Lung microvascular endothelial cell (primary cell): Measurements from ENCODE around the gene LSM4. TPM values are rescaled to one million over a fixed set of nuclear protein-coding genes. Genes with fewer than 3 reads are reported as not detected.

ENCODE experiments used
- DNase-seq, 2 donors: peaks; one replicate each; pipeline versions ENCODE4 v3.0.0 to v3.0.0-alpha.2; 2010; ENCODE audit warnings: low read depth in 2 of 2
- total RNA-seq: library from RNA; depleted of rRNA; stranded (reverse); fragments of >200 nt; gene quantifications from 2 replicates; pipeline ENCODE4 v1.2.1, GENCODE V29; 2014

LSM4 gene
- total RNA-seq, 1 donor from 2014 or later, result 86.1 TPM

DNA sequence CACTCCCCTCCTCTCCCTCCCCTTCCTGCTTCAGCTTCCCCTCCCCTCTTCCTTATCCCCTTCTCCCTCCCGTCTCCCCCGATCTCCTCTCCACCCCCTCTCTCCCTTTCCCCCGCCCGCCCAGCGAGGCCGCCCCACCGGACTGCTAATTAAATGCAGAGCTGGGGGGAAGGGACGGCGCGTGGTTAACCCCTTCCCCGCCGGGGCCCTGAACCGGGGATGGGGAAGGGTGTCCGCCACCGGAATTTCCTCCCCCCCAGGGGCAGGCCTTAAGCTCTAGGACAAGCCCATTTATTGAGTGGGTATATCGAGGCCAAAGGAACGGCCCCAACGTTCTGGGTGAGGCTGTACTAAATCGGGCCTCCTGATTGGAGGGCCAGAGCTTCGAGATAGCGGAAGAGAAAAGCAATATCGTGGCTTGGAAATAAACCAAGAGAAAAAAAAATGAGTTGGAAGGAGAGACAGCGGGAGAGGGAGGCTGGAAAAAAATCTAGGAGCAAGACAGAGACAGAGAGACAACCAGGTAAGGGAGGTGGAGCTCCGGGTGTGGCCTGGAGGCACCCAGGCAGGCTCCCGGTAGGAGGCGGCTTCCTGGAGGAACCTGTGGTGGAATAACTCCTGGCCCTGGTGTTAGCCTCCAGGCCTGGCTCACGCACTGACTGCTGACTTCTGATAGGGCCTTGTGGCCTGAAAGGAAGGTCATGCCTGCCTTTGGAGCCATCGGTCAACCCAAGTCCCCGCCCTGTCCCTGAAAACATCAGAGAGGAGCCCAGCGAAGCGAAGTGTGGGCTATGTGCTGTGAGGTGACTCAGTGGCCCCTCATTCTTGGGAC, 29.9 kb downstream of the LSM4 start:
- peak; percentile 37 to 57 for DNase-seq

DNA sequence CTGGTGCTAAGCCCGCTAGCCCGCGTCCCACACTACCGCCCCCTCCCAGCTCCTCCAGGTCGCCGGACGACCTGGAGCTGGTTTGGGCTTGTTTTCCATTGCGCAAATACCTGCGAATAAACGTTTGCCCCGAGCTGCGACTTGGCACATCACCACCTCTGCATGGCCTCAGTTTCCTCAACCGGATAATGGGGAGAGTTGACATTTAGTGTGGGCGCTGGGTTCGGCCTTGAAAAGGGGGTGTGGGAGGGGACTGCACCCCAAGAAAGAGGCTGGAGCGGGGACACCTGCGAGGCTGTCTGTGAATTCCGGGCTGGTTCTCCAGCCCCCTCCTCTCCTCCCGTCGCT, 30.4 kb downstream of the LSM4 start:
- DNase-seq, result no peak

DNA sequence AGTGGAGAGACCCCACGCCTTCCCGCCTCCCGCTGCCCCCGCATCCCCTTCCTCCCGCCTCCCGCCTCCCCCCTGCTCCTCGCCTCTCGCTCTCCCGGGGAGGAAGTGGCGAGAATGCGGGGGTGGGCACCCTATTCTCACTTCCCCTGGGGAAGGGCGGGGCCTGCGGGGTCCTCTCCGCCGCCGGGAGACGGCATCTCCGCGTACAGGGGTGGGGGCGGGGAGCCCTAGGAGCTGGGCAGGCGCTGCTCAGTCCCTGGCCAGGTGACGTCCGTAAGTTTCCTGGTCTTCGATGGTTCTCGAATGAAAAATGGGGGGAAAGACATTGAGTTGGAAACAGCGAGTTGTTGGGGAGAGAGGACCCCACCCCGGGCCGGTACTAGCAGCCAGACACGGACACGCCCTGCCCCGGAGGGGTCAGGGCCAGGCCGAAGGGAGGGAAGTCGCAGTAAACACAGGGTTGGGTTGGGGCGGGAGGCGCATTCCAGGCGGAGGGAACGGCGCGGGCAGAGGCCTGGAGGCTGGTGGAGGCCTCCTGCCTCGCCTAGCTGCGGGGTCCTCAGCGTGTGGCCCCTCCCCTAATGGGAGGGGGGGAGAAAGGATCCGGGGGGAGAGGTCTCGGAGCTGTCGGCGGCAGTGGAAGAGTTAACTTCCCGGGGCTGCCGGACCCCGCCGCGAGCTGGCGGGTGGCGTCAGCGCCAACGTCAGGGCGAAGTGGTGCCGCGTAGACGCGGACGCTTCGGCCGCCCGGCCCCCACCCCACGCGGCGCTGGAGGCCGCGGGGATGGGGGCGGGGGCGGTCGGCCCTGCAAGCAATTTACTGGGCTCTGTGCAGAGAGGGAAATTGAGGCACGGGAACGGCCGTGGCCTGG, 31.1 kb downstream of the LSM4 start:
- DNase-seq, result peak; percentile 66 to 82

DNA sequence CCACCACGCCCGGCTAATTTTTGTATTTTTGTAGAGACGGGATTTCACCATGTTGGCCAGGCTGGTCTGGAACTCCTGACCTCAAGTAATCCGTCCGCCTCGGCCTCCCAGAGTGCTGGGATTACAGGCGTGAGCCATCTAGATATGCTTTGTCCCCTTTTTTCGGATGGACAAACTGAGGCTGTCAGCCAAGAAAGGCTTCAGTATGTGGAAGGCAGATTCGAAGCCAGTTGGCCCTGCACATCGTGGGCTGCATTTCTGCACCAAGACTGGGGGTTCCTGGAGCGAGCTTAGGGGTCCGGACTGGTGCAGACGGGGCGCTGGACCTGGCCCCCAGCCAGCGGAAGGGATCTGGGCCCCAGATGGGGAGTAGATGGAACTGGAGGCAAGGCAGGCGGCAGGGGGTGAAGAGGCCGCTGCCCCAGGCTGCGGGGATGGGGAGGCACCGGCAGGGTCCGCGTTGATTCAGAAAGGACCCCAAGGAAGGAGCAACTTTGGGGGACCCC, 31.8 kb downstream of the LSM4 start:
- DNase-seq, result no peak

DNA sequence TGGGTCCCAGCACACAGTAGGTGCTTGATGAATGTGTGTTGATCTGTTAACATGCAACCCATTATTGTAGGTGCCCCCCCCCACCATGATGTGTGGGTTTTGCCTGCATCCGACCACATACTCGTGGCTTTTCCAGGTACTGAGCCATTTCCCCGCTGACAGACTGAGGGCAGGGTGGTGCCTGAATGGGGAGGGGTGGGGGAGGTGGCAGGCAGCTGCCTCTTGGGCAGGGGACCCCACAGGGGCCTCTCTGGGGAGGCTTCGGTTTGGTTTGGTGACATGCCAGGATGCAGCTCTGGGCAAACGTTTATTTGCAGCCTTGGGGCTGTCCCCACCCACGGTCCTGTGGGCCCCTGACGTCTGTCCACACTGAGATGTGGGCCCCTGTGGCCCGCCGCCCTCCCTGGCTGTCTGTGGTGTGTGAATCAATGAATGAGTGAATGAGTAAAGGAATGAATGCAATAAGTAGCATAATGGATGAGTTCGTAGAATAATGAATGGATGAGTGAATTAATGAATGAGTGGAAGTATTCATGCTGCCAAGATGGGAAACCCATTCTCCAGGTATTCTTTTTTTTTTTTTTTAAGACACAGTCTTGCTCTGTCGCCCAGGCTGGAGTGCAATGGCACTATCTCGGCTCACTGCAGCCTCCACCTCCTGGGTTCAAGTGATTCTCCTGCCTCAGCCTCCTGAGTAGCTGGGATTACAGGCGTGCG, 32.4 kb downstream of the LSM4 start:
- DNase-seq, result no peak

DNA sequence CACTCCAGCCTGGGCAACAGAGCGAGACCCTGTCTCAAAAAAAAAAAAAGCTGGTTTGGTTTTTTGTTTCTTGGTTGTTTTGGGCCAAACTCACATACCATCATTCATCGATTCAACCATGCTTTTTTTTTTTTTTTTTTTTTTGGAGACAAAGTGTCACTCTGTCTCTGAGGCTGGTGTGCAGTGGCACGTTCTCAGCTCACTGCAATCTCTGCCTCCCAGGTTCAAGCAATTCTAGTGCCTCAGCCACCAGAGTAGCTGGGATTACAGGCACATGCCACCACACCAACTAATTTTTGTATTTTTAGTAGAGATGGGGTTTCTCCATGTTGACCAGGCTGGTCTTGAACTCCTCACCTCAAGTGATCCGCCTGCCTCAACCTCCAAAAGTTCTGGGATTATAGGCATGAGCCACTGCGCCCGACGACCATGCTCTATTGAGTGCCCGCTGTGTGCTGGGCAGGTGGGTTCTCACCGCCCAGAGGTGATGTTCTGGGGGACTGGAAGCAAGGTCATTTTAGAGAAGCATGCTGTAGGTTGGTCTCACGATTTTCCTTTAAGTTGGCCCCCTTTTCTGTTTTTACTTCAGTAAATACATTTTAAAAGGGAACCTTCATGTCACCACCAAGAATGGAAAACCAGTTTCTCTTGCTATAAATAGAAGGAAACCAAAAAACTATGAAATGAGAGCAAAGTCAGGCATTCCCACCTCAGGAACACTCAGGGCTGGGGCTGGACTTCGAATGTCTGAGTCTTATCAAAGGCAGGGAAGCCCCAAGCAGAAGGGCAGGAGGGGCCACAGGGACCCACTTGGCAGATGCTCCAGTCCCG, 33.2 kb downstream of the LSM4 start:
- no peak for DNase-seq

DNA sequence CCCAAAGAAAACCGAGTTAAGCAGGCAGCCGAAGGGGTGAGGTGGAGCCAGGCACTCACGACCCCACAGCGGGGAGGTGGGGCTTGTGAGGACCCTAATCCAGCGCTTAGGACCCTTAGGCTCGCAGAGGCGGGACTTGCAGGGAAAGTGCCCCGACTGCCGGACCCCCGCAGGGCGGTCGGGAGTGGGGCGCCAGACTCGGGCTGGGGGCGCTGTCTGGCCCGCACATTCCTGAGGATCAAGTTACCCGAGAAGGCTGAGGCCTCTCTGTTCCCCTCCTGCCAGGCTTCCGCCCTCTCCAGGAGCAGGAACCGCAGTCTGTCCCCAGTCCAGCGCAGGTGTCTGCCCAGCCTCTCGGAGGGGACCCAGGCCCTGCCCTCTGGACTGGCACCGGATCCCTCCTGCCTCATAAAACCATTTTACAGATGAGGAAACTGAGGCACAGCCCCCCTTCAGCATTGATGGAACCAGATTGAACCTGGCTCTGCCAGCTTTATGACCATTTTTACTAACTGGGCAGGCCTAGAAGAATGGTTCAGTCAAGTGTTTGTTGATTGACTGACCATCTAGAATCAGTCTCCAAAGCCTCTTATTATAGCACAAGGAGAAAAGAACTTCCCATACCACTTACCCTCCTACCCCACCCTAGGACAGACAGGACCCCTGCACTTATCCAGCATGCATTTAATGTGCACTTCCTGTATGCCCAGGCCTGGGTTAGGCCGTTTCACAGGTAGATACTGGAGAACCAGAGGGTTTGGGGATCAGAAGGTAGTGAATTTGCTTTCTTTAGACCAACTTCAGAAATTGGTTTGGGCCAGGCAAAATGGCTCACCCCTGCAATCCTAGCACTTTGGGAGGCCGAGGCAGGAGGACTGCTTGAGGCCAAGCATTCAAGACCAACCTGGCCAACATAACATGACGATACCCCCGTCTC, 34.8 kb downstream of the LSM4 start:
- DNase-seq, result no peak

DNA sequence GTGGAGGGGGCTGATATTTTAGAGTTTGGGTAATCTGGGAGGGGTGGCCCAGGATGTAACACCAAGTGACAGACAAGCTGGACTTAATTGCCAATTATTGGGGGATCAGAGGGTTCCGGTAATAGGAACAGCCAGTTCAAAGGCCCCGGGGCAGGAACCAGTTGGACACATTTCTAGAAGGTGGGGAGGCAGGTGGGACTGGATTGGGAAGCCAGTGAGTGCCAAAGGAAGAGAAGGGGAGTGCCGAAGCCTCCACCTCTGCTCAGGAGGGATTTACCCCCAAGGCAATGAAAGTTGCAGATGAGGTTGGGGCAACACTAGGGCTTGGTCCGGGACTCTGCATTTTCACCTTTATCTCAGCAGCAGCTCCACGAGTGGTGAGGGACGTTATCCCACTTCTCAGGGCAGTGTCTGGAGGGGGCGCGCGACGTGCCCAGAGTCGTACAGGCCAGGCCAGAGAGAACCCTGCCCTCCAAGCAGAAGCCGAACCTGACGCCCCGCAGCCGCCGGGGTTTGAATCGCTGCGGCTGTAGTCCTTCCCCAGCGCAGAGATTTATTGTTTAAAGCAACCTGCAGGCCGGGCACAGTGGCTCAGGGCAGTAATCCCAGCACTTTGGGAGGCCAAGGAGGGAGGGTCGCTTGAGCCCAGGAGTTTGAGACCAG, 35.8 kb downstream of the LSM4 start:
- no peak for DNase-seq

DNA sequence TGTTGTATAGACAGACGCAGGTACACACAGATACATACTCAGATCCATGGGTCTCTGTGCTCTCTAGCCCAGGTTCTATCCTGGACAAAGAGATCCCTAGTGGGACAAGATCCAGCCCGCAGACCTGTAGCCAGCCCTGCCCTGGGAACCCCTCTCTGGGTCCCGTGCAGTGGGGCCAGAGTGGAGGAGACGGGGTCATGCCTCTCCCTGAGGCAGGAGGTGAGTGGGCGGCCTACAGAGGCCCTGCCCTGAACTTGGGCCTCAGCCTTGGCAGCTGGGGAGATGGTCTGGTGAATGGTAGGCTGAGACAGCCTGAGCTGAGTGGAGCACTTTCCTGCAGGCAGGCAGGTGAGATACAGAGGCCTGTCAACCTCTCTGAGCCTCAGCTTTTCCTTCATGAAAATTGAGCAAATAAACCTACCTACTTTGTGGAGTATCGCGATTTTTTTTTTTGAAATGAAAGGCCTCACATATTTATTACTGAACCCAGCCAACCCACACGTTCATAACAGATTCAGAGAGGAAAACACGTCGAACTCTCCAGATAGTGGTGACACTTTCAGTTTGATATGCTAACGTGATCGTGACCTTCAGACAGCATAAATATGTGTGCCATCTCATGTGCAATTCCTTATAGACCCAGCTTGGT, 38.0 kb downstream of the LSM4 start:
- DNase-seq, result no peak

DNA sequence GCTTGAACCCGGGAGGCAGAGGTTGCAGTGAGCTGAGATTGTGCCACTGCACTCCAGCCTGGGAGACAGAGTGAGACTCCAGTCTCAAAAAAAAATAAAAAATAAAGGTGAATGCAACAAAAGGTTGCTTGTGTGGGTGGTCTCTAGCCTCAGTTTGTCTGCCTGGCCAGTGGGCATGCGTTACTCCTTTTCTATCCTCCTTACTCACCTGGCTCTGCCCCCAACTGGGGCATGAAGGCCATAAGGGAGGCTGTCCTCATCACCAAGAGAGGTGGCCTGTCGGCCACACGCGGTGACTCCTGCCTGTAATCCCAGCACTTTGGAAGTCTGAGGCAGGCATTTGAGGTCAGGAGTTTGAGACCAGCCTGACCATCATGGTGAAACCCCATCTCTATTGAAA, 39.5 kb downstream of the LSM4 start:
- no peak for DNase-seq

DNA sequence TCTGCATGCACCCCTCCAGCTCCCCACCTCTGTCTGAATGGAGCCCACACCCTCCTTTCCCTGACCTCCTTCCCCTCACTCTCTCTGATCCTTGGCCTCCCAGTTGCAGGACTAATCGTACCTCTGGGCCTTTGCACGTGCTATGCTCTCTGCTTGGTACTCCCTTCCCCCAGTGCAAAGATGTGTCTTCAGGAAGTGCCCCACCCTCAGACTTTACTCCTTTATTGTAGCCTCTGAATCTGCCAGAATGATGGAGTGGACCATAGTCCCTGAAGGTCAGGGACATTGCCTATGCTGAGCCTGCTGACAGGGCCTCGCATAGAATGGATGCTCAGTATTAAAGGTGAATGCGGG, 40.1 kb downstream of the LSM4 start:
- DNase-seq, result no peak

DNA sequence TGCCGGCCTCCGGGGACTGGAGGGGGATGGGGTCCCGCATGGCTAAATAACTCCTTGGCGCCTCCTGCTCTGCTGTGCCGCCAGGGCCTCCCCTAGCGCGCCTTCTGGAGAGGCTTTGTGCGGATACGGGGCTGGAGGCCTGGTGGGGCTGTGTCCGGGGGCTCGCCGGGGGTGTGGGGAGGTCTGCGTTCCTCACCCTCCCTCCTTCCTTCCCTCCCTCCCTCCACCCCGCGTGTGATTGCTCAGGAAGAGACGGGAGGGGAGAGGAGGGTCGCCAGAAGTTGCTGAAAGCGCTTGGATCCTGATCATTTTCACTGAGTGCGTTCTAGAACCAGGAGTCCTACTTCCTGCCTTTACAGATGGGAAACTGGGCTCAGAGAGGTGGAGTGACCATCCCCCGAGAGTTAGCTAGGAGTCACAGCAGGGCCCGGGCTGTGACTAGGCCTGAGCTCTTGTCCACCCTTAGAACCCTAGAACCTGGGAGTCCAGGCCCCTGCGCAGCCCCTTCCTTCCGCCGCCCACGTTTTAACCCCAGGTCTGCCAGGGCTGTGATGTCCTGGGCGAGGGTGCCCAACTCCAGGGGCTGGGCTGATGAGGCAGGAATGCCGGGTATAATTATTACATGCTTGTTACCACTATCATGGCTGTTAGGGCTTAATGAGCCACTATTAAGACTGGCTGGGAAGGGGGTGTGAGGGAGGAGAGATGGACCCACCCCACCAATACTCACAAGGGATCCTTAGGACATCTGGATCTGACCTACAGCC, 40.7 kb downstream of the LSM4 start:
- no peak for DNase-seq

DNA sequence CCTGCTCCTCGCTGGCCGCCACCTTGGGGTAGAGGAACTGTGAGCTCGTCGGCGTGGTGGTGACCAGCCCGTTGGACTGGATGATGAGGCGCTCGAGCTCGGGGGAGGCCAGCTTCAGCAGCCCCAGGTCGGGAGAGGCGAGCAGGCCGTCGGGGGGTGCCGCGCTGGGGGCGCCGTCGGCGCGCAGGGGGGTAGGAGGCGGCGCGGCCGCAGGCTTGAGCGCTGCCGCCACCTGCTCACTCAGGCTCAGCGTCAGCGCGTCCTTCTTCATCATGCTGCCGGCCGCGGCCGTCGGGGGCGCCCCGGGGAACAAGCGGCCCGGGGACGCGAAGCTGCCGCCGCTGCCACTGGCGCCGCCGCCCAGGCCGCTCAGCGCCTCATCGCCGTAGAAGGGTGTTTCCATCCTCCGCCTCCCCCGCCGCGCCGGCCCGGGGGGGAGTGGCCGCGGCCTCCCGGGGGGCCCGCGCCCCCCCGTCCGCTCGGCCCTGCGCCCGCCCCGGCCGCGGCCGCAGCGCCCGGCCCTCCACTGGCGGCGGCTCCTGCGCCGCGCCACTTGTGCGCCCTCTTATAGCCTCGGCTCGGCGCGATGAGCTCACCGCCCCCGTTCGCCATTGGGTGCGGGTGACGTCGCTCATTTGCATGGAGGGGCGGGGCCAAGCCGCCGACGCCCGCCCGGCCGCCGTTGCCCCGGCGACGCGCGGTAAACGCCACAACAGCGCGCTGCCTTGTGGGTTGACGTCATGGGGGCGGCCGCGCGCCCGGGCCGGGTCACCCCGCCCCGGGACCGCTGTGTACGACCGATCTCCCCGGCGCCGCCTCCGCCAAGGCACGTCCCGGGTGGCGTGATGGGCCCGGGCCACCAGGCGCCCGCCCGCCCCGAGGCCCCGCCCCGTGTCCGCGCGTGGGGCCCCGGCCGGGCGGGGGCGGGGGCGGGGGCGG, 41.5 kb downstream of the LSM4 start, which contains the start of gene JUND:
Gene JUND, minus strand, starts transcription at position 541 of the 939 bp plus-strand sequence. Its CDS starts 138 bp downstream, at position 403.
- DNase-seq, result peak; percentile 99

DNA sequence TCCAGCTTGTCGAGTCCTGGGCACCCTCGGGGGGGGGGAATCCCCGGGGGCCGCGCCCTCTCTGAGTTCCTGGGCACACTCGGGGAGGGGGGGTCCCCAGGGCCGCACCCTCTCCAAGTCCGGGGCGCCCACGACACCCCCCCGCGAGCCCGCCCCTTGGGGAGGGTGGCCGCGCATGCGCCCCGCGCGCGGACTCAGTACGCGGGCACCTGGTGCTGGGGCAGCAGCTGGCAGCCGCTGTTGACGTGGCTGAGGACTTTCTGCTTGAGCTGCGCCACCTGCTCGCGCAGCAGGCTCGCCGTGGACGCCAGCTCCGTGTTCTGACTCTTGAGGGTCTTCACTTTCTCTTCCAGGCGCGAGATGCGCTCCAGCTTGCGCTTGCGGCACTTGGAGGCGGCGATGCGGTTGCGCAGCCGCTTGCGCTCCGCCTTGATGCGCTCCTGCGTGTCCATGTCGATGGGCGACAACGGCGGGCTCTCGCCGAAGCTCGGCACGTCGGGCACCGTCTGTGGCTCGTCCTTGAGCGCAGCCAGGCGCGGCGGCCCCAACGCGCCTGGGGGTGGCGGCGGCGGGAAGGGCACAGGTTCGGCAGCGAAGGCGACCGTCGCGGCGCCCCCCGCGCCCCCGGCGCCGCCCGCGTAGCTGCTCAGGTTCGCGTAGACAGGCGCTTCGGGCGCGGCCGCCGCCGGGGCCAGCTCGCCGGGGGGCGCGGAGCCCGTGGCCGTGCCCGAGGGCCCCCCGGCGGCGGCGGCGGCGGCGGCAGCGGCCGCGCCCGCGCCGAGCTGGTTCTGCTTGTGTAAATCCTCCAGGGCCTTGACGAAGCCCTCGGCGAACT, 42.4 kb downstream of the LSM4 start:
- DNase-seq, result peak; percentile 72 to 73

DNA sequence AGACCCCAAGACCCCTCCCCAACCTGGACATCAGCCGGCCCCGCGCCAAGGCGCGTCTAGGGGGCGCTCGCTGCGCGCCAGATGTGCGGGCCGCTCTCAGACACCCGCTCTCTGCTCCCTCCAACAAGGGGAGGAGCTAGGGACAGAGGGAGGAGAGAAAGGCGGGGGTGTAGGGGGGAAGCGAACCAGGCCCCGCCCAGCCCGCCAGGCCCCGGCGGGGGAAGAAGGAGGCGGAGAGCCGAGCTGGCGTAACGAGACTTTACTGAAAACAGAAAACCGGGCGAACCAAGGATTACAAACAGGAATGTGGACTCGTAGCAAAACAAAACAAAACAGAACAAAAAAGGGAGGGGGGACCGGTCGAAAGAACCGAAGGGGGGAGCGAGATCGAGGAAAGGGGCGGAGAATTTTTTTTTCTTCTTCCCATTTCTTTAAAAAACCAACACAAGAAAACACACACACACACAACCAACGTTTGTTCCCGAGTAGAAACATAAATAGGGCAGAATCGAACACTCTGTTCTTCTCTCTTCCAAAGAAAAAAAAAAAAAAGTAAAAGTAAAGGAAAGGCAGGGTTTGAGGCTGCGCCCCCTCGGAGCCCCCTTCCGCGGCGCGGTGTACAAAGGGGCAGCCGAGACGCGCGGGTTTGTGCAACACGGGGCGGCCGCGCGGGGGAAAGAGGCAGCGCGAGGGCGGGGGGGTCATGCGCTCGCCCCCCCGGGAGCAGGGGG, 43.2 kb downstream of the LSM4 start:
- DNase-seq, result peak; percentile 95

DNA sequence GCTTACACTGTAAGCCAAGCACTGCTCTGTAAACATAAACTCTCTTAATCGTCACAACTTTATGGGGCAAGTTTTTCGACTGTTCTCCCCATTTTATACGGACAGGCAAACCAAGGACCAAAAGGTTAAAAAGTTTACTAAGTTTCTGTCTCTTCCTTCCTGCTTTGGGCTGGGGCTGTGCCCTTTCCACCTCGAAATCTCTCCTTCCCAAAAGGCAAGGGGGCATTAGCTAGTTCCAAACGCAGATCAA, 43.7 kb downstream of the LSM4 start:
- no peak for DNase-seq
